Left kidney (tissue), 8 donors: ENCODE results near the gene ZSWIM5. TPM values are rescaled to one million over a fixed set of nuclear protein-coding genes. Genes with fewer than 3 reads are reported as not detected.
"Not testable (repeated sequence)": the region's sequence is repeated elsewhere in the genome, so short reads cannot be mapped to it uniquely, and the experiment has no call there.

Source experiments
- DNase-seq: peaks from one replicate; pipeline ENCODE4 v3.0.0-alpha.2; 2013
- long read RNA-seq, 8 donors: transcript quantifications; one replicate each; lab custom pipeline, GENCODE V29; 2026
- polyA plus RNA-seq: library from polyadenylated mRNA; unstranded; fragments of 120-200 nt; gene quantifications from one replicate; pipeline ENCODE4 v1.2.1, GENCODE V29; 2013; ENCODE audit not compliant: insufficient read length

Gene ZSWIM5
- 9.6 TPM for polyA plus RNA-seq
- long read RNA-seq, donor 1, partial matches to known transcripts = 12 of 12 reads
- long read RNA-seq, donor 1, other reads (novel, unspliced or antisense) = 0 of 12 reads
- long read RNA-seq, donor 2 = 0 reads
- long read RNA-seq, donor 3 = 0 reads
- long read RNA-seq, donor 4 = 0 reads
- long read RNA-seq, donor 5 = 0 reads
- long read RNA-seq, donor 6 = 0 reads
- long read RNA-seq, donor 7 = 0 reads
- long read RNA-seq, donor 8 = 0 reads

DNA sequence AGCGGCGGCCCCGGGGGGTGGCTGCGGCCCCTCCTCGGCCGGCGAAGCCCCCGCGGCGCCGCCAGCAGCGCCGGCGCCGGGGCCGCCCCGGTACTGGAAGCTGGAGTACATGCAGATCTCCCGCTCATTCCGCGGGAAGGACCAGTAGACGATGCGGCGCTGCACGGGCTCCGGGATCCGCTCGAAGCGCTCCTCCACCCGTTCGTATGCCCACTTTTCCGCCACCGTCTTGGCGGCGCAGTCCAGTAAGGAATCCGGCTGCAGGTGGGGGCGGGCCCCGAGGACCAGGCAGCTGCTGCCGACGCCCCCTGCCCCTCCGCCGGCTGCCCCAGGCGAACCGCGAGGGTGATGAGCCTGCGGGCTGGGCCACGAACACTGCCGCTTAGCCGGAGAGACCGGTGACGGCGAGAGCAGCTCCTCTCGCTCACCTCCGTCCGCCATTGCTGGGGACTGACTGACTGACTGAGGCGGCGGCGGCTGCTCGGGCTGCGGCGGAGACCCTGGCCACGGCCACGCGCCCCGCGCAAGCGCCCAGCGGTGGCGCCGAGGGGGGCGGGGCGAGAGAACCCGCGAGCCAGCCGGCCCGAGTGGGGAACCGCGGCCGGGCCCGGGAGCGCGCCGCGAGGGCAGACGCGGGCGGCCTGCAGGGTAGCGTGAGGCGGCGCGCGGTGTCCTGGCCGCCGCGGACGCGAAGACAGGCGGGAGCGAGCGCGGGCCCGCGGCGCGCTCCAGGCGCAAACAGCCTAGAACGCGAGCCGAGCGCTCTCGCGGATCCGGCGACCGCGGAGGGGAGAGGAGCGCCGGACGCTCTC lies at the start of gene ZSWIM5:
Gene ZSWIM5, minus strand, starts transcription at position 696 of the 812 bp plus-strand sequence. Its CDS starts 255 bp downstream, at position 441.
- peak; percentile 61 for DNase-seq

DNA sequence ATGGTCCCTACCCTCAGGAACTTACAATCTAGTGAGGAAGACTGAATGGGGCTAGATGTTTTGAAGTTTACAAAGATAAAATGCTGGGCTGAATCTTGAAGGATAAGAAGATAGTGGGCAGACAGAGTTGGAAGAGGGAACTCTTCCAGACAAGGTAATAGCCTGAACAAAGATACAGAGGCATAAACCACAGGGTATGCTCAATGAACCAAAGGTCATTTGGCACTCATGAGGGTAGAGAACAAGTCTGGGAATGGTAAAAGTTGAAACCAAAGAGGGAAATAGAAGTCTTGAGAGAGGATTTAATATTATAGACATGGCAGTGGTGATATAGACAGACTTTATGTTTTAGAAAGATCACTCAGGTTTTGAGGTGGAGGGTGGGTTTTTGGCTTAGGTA lies 48.1 kb upstream of the ZSWIM5 start:
- DNase-seq = no peak

DNA sequence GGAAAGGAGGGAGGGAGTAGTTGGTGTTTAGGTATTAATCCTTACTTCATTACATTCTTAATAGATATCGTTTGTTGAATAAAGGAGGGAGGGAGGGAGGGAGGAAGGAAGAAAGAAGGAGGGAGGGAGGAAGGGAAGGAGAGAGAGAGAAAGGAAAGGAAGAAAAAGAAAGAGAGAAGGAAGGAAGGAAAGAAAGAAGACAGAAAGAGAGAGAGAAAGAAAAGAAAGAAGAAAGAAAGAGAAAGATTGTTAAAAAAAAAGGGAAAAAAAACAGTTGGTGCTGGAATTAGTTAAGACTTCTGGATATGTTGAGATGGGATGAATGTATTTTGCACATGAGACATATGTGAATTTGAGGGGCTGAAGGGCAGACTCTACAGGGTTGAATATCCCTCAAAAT lies 44.1 kb upstream of the ZSWIM5 start:
- DNase-seq = no peak

DNA sequence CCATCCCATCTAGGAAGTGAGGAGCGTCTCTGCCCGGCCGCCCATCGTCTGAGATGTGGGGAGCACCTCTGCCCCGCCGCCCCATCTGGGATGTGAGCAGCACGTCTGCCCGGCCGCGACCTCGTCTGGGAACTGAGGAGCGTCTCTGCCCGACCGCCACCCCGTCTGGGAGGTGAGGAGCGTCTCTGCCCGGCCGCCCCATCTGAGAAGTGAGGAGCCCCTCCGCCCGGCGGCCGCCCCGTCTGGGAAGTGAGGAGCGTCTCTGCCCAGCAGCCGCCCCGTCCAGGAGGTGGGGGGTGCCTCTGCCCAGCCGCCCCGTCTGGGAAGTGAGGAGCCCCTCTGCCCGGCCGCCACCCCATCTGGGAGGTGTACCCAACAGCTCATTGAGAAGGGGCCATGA lies 41.6 kb upstream of the ZSWIM5 start:
- DNase-seq = not testable (repeated sequence)

DNA sequence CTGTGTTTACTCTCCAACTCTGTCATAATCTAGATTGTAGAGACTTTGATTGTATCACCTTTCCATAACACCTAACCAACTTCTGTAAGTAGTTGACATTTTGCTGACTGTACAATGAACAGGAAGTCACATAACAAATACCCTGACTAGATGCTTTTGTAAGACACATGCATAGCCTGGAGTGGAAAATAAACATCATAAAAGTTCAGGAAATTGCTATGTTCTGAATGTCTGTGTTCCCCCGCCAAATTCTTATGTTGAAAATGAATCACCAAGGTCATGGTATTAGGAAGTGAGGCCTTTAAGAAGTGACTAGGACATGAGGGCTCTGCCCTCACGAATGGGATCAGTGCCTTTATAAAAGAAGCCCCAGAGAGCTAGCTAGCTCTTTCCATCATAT lies 40.4 kb upstream of the ZSWIM5 start:
- no peak for DNase-seq

DNA sequence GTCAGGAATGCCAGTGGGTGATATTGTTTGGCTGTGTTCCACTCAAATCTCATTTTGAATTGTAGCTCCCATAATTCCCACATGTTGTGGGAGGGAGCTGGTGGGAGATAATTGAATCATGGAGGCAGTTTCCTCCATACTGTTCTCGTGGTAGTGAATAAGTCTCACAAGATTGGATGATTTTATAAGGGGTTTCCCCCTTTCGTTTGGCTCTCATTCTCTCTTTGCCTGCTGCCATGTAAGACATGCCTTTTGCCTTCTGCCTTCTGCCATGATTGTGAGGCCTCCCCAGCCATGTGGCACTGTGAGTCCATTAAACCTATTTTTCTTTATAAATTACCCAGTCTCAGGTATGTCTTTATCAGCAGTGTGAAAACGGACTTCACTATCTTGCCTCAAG lies 40.0 kb upstream of the ZSWIM5 start:
- not testable (repeated sequence) for DNase-seq

DNA sequence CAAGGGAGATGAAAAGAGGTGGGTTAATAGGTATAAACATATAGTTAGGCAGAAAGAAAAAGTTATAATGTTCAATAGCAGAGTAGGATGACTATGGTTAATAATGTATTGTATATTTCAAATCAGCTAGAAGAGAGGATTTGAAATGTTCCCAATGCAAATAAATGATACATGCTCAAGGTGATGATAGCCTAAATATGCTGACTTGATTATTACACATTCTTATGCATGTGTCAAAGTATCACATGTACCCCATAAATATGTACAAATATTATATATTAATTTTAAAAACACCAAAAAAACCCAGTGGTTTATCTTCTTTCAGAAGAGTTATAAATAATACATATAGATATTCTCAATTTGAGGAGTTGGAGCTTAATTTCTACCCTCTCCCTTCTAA lies 38.3 kb upstream of the ZSWIM5 start:
- no peak for DNase-seq

DNA sequence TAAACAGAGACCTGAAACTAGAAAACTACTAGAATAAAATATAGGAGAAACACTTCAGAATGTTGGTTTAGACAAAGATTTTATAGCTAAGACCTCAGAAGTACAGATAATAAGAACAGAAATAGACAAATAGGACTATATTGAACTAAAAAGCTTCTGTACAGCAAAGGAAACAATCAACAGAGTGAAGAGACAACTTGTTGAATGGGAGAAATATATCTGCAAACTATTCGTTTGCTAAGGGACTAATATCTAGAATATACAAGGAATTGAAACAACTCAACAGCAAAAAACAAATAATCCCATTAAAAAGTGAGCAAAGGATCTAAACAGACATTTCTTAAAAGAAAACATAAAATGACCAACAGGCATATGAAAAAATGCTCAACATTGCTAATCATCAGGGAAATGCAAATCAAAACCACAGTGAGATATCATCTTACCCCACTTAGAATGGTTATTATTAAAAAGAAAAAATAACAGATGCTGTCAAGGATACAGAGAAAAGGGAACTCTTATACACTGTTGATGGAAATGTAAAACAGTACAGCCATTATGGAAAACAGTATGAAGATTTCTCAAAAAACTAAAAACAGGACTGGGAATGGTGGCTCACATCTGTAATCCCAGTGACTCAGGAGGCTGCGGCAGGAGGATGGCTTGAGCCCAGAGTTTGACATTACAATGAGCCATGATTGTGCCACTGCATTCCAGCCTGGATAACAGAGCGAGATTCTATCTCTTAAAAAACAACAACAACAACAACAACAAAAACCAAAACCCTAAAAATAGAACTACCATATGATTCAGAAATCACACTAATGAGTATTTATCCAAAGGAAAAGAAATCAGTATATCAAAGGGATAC lies 37.3 kb upstream of the ZSWIM5 start:
- DNase-seq = no peak

DNA sequence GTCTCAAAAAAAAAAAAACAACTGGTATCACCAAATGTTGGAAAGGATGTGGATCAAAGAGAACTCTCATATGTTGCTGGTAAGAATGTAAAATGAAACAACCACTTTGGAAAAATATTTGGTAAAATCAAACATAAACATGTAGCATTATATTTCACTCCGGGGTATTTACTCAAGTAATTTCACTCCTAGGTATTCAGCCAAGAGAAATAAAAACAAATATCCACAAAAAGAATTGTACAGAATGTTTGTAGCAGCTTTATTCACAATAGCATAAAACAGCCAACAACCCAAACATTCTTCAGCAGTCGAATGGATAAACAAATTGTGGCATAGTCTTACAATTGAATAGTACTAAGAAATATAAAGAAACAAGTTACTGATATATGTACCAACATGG lies 32.4 kb upstream of the ZSWIM5 start:
- no peak for DNase-seq

DNA sequence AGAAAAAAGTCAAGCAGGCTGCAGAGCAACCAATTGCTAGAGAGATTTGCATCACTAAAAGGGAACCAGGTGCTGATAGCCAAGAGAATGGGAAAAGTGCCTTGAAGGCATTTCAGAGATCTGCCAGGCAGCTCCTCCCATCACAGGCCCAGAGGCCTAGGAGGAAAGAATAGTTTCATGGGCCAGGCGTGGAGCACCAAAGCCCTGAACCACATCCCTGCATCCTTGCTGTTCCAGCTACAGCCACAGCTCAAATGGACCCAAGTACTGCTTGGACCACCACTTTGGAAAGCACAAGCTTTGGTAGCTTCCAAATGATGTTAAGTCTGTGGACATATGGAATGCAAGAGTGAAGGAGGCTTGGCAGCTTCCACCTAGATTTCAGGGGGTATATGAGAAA lies 29.7 kb upstream of the ZSWIM5 start:
- DNase-seq = no peak

DNA sequence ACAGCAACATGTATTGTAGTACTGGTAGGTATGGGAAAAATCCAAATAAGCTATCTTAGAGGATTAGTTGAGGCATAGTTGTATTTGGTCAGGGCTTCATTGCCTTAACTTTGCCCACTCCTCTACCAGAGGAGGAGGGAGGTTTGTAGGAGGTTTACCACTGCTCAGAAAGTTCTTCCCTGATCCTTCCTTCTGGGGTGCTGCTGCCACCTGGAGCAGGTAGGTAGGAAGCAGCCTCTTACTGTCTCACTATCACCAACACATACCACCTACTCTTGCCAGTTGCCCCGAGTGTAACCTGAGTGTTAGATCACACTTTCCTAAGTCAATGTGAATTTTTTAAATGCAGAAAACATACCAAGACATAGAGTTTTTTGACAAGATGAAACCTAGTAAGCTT lies 24.1 kb upstream of the ZSWIM5 start:
- DNase-seq = no peak

DNA sequence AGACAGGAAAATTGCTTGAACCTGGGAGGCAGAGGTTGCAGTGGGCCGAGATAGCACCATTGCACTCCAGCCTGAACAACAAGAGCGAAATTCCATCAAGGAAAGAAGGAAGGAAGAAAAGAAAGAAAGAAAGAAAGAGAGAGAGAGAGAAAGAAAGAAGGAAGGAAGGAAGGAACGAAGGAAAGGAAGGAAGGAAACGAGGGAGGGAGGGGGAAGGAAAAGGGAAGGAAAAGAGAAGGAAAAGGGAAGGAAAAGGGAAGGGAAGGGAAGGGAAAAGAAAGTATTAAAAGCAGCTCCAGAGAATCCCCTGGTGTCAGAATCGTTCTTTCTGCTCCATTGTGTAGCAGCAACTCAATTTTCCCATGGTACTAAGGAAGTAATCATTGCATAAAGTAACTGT lies 19.2 kb upstream of the ZSWIM5 start:
- DNase-seq = no peak

DNA sequence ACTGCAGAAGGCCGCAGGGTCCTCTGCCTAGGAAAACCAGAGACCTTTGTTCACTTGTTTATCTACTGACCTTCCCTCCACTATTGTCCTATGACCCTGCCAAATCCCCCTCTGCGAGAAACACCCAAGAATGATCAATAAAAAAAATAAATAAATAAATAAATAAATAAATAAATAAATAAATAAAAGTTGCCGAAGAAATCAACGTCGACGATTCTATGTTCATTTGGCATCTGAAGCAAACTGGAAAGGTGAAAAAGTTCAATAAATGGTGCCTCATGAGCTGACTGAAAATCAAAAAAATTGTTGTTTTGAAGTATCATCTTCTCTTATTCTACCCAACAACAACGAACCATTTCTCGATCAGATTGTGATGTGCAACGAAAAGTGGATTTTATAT lies 17.3 kb upstream of the ZSWIM5 start:
- not testable (repeated sequence) for DNase-seq

DNA sequence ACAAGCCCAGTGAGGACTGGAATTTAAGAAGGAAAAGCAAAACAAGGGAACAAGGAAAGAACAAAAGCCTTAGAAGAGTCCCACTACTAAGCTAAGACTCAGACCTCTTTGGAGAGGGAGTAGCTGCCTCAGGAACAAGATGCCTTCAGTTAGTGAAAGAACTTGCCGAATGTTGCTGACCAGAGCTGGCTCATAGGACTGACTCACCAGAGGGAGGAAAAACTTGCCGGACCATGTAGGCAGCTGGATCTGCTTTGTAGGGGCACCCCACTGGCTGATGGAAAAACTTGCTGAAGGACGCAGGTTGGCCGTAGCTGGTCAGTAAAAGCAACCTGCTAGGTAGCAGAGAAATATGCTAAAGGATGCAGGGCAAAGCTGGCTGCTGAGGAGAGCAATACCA lies 15.3 kb upstream of the ZSWIM5 start:
- DNase-seq = no peak

DNA sequence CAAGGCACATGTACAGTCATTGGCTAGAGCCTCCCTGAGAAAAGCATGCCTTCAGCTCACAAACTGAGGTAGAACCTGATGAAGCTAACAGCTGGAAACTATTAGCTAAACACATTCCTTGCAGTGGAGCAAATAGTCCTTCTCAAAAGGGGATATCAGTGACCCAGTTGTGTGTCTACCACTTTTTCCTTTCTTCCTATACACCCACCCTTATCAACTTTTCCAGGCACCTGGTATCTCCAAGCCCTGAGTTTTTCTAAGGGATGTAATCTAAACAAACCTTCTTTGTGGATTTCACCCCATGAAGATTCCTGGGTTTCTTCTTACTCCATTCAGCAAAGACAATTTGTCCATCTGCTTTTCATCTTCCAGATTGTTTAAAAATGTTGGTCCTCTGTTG lies 10.5 kb upstream of the ZSWIM5 start:
- DNase-seq = no peak

DNA sequence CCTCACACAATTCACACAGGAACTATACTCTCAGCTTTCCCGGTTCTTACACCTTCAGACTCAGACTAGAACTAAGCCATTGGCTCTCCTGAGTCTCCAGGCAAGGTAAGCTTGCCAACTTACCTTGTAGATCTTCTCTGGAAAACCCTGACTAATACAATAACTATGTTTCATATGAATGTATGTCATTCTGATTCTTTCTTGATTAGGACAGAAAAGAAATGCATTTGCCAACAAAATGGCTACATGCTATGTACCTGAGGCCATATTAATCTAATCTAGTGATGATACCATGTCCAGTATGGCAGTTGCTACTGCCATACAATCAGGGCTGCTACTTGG lies 9.8 kb upstream of the ZSWIM5 start:
- DNase-seq = no peak

DNA sequence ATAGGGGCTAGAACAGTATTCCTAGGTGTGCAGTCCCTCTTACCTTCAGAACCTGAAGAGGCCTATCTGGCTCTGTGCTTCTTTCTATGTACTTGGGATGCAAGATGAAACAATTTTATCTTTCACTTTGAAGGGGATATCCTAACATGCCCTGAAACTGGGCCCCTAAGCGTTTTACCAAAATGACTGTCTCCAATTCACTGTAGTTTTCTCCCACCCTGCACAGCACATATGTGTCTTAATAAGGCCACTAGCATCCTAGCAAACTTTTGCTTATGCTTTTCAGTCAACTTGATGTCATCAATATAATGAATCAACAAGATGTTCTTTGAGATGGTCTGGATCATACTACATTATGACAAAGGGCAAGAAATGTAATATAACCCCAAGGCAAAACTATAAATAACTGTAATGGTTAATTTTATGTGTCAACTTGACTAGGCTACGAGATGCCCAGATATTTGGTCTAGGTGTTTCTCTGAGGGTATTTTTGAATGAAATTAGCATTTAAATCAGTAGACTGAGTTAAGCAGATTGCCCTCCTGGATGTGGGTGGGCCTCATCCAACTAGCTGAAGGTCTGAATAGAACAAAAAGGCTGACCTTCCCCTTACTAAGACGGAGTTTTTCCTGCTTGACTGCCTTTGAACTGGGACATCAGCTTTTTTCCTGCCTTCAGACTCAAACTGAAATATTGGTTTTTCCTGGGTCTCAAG lies 9.2 kb upstream of the ZSWIM5 start:
- no peak for DNase-seq

DNA sequence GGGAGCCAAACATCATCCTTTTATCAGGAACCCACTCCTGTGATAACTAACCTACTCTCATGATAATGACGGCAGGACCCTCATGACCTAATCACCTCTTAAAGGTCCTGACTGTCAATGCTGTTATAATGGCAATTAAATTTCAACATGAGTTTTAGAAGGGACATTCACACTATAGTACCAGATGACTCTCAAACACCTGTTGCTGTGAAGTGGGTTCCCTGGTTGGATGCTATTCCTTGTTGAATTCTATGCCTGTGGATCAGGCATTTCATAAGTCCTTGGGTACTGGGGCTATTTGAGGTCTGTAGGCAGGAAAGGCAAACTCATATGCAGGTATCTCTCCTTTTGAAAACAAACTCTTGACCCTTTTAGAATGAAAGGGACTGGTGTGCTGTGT lies 7.5 kb upstream of the ZSWIM5 start:
- DNase-seq = no peak

DNA sequence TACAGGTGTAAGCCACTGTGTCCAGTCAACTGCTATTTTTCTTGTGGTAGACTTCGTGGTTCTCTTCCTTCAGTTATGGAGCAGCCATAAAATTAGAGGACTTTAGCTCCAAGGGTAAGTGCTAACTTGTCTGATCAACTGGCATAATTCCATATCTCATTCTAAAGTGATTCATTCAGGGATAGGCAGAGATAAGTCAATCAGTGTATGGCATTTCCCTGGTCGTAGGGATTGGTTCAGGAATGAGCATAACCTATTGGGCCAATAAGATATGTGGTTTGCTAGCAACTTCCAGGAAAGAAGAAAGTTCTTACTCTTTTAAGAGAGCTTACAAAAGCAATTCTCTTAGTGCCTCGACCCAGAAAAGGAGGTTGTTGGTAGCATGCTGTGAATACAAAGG lies 4.7 kb upstream of the ZSWIM5 start:
- DNase-seq = no peak

DNA sequence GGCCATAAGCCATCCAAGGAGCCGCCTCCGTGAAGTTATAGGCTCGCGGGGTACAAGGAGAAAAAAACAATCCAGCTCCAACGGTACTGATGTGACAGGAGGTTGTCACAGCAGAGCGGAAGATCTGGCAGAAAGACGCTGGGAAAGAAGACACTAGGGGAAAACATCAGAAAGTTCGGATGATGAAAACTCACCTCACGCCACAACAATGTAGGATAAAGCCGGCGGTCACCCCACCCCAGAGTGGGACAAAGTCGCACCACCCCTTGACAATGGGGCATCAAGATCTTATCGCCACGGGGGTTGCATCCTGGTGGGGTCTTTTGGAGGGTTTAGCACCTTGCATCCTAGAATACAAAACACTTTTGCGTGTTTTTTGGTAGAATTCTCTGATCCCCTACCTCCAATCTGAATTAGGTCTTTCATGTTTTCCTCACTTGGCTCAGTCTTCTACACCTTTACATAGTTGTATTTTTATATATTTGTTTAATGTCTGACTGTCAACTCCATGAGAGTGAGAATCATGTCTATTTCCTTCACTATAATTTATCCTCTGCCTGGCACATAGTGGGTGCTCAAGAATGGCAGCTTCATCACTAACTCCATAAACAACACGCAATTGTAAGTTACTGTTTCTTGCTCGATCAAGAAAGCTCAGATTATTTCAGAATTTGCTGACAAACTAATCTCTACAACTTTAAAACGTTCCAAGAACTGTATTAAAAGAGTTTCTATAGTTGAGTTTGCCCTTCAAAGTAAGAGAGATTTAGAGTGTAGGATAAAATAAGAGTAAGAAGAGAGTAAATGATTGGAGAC lies 611 bp upstream of the ZSWIM5 start:
- no peak for DNase-seq
